Measurements from ENCODE around the gene SHISAL2A. TPM values are rescaled to one million over a fixed set of nuclear protein-coding genes. Genes with fewer than 3 reads are reported as not detected.

The SHISAL2A gene
- total RNA-seq, 1 donor from 2014 or later: not detected

DNA sequence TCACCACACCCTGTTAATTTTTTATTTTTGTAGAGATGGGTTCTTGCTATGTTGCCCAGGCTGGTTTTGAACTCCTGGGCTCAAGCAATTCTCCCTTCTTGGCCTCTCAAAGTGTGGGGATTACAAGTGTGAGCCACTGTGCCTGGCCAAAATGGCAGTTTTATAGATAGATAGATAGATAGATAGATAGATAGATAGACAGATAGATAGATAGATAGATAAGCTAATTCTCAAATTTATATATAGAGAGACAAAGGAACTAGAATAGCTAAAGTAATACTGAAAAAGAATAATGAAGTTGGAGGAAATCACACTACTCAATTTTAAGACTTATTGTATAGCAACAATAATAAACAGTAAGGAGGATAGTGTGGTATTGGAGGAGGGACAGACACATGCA lies 21.1 kb downstream of the SHISAL2A start:
- ATAC-seq (no peak), DNase-seq (no peak)
- intact Hi-C loops (cut with micrococcal nuclease): no loop called here

DNA sequence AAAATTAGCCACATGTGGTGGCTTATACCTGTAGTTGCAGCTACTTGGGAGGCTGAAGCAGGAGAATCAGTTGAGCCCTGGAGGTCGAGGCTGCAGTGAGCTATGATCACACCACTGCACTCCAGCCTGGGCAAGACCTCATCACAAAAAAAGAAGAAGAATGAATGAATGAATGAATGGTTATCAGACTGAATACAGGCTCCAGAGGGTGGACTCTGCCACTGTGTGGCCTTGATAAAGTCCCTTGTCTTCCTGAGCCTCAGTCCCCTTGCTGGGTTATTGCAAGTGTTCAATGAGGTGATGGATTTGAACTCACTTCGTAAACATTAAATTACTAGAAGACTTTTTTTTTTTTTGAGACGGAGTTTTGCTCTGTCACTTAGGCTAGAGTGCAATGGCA lies 24.7 kb downstream of the SHISAL2A start:
- intact Hi-C loops (cut with micrococcal nuclease): no loop called here
- ATAC-seq: no peak
- no peak for DNase-seq

GRCh38 chr1:52658795-52659194 lies 25.8 kb downstream of the SHISAL2A start:
- DNase-seq (no peak), ATAC-seq (peak; percentile 92)
- intact Hi-C loops (cut with micrococcal nuclease): no loop called here

GRCh38 chr1:52659356-52659755 lies 26.4 kb downstream of the SHISAL2A start:
- DNase-seq (no peak), ATAC-seq (no peak)
- intact Hi-C loops (cut with micrococcal nuclease): no loop called here

GRCh38 chr1:52659851-52660596 lies 27.1 kb downstream of the SHISAL2A start:
- DNase-seq: no peak
- intact Hi-C loops (cut with micrococcal nuclease): no loop called here
- ATAC-seq: no peak

- DNase-seq (no peak), ATAC-seq (no peak)
- intact Hi-C loops (cut with micrococcal nuclease): no loop called here
These were observed 27.8 kb downstream of the SHISAL2A start for GRCh38 chr1:52660807-52661206.

GRCh38 chr1:52662645-52663313 lies 29.8 kb downstream of the SHISAL2A start:
- DNase-seq (no peak), ATAC-seq (no peak)
- intact Hi-C loops (cut with micrococcal nuclease): no loop called here

- intact Hi-C loops (cut with micrococcal nuclease): no loop called here
- no peak for DNase-seq
- no peak for ATAC-seq
These were observed 30.7 kb downstream of the SHISAL2A start for GRCh38 chr1:52663716-52664115.

DNA sequence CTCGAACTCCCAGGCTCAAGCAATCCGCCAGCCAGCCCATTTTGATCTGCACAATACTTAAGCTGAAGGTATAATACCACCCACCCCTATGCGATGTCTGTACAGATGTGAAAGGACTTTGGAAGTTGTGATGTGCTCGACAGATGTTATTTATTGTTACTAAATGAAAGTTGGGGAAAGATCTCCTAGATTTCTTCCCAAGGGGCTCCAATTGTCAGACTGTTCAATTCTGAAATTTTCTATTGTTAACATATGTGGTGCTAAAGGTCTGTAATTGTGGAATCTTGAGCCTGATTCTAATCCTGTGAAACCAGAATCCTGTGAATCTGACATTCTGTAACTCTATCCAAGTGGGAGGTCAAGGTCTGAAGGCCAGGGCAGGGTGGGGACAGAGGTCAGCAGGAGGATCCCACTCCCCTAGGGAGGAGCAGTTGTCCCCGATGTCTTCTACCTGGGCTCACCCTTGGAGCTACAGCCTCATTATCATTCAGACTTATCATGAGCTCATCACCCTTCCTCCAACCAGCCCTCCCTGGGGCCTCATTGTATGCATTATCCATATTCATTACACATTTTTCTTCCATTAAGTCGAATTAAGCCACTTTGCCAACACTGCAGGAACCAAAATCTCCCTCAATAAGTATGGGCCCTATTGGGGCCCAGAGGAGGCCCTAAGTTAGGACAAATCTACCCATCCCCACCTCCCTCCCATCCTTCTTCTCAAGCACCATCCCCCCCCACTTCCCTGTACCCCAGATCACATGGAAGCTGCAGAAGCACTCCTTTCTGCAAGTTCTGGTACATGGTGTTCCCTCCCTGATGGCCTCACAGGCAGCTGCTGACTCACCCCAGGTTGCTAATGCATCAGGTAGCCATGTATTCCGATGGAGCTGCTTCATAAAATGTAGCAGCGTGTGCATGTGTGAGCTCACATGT lies 32.3 kb downstream of the SHISAL2A start:
- no peak for ATAC-seq
- intact Hi-C loops (cut with micrococcal nuclease): no loop called here
- DNase-seq: no peak

GRCh38 chr1:52667290-52667689 lies 34.3 kb downstream of the SHISAL2A start:
- ATAC-seq: no peak
- DNase-seq: no peak
- intact Hi-C loops (cut with micrococcal nuclease): no loop called here

- ATAC-seq: no peak
- no peak for DNase-seq
These were observed 35.0 kb downstream of the SHISAL2A start for GRCh38 chr1:52667984-52668383.

DNA sequence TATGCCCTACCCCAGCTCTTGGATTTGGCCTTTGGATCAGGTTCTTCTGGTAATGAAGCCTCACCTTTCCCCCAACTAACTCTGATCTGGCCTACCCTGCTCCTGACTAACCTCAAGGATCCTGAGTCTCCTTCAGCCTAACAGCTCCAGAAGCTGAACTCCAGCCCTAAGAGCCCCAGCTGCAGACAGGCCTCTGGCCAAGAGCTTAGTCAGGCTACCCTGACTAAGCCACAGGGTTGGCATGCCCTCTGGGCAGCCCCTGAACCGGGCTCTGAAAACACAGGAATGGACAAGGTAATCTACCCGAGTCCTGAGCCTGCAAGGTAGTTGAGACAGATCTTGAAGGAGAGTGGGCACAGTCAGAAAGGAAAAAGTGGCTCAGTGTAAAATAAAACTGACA lies 35.7 kb downstream of the SHISAL2A start:
- intact Hi-C loops (cut with micrococcal nuclease): no loop called here
- no peak for ATAC-seq

More at GRCh38 chr1:52667984-52668383, 35.0 kb downstream of the SHISAL2A start:
- intact Hi-C loops (cut with micrococcal nuclease): no loop called here

DNA sequence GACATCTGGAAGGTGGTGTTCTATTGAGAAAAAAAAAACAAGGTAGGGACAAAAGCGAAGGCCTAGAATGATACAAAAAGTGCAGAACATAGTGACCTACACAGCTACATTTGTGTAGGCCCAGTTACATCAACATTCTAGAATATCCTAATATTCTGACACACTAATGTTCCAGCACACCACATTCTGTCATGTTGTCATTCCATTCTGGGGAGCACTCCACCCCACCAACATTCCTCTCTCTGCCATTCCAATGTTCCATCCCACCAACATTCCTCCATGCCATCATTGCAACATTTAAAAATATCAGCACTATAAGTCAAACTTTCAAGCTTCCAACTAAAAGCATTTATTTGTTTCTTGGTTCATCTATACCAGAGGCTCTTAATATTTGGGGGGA lies 36.7 kb downstream of the SHISAL2A start:
- no peak for ATAC-seq
- intact Hi-C loops (cut with micrococcal nuclease): no loop called here

More for the DNA sequence above, 35.7 kb downstream of the SHISAL2A start:
- no peak for DNase-seq

DNA sequence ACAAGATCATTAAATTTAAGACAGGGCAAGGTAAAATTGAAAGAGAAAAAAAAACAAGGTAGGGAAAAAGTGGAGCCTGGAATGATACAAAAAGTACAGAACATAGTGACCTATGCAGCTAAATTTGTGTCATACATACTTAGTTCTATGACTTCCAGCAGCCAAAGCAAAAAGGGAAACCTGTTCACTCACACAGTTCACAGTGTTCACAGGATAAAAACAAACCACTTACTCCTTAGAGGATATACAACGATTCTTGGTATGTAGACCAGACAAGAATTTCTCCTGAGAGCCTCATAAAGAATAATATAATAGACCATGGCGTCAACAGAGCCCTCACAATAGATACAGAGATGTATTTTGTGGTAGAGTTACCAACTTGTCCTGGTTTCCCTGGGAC lies 37.6 kb downstream of the SHISAL2A start:
- ATAC-seq: peak; percentile 17
- intact Hi-C loops (cut with micrococcal nuclease): no loop called here
- no peak for DNase-seq

More for the DNA sequence above, 36.7 kb downstream of the SHISAL2A start:
- DNase-seq: no peak

DNA sequence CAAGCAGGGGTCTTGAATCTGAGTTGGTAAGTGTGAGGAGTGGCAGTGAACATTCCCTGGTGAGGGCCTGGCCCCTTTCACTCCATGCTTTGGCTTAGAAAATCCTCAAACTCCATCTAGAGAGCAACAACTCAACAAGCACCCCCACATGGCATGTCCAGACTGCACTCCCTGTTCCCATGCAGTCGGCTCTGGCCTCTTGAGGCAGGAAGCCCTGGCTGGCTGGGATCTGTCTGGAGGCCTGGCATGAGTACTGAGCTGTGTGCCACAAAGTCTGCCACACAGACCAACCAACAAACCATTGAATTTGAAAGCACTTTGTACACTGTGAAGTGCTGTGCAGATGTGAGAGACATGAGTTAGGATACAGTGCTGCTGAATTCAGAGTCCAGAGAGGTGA lies 40.0 kb downstream of the SHISAL2A start:
- DNase-seq (peak; percentile 52), ATAC-seq (peak; percentile 48)
- intact Hi-C loops (cut with micrococcal nuclease): no loop called here

GRCh38 chr1:52673513-52673912 lies 40.5 kb downstream of the SHISAL2A start:
- ATAC-seq: no peak
- DNase-seq: no peak
- intact Hi-C loops (cut with micrococcal nuclease): no loop called here

- intact Hi-C loops (cut with micrococcal nuclease): no loop called here
- no peak for ATAC-seq
- no peak for DNase-seq
These were observed 41.8 kb downstream of the SHISAL2A start for GRCh38 chr1:52674497-52675384.

DNA sequence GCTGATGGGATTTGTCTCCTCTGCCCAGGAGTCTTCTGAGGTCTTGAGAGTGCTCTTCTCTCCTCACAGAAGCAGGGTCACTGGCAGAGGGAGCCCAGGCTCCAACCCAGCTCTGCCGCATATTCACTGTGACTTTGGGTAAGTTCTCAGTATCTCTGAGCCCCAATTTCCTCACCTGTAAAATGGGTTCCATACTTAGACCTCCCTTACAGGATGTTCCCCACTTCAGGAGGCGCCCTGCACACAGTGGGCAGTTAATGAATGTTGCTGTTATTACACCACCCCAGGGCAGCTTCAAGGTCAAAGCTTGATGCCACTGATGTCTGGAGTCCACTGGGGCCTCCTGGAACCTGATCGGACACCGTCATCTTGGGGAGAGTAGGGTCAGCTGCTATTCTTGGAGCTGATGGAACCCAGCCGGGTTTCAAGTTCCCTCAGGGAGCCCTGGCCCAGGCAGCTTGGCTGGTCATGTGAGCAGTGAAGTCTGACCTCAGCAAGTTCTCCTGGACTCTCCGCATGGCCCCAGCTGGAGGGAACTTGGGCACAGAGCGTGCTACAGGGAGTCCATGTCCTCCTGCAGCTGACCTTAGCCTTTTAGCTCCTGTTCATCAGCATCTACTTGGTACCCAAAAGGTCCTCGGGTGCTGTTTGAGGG lies 43.4 kb downstream of the SHISAL2A start:
- peak; percentile 94 for ATAC-seq
- peak; percentile 80 for DNase-seq
- intact Hi-C loops (cut with micrococcal nuclease): no loop called here
